Measurements from ENCODE around the gene TAF10.

TAF10 gene

GRCh38 chr11:6576471-6577373 lies 35.3 kb downstream of the TAF10 start:
- DNase-seq: no peak

- no peak for DNase-seq
Observed at GRCh38 chr11:6574816-6575715, 37.0 kb downstream of the TAF10 start.

GRCh38 chr11:6572215-6572614 lies 39.8 kb downstream of the TAF10 start:
- DNase-seq: no peak

- DNase-seq: no peak
Observed at GRCh38 chr11:6571434-6572008, 40.5 kb downstream of the TAF10 start.

GRCh38 chr11:6570691-6571427 lies 41.2 kb downstream of the TAF10 start:
- no peak for DNase-seq

GRCh38 chr11:6569706-6570105 lies 42.3 kb downstream of the TAF10 start:
- no peak for DNase-seq

- no peak for DNase-seq
Observed at GRCh38 chr11:6568191-6568918, 43.7 kb downstream of the TAF10 start.

GRCh38 chr11:6567371-6567745 lies 44.7 kb downstream of the TAF10 start:
- DNase-seq: no peak

- DNase-seq: no peak
Observed at GRCh38 chr11:6566704-6567370, 45.2 kb downstream of the TAF10 start.

- no peak for DNase-seq
Observed at GRCh38 chr11:6565988-6566703, 45.9 kb downstream of the TAF10 start.

GRCh38 chr11:6565325-6565724 lies 46.7 kb downstream of the TAF10 start:
- DNase-seq: no peak

GRCh38 chr11:6563667-6564066 lies 48.3 kb downstream of the TAF10 start:
- no peak for DNase-seq

- no peak for DNase-seq
Observed at GRCh38 chr11:6563121-6563619, 48.8 kb downstream of the TAF10 start.

- no peak for DNase-seq
Observed at GRCh38 chr11:6561288-6561687, 50.7 kb downstream of the TAF10 start.

Data from NCI-H1930 (cell line).